Measurements from ENCODE around the gene CES4A.

Gene CES4A

DNA sequence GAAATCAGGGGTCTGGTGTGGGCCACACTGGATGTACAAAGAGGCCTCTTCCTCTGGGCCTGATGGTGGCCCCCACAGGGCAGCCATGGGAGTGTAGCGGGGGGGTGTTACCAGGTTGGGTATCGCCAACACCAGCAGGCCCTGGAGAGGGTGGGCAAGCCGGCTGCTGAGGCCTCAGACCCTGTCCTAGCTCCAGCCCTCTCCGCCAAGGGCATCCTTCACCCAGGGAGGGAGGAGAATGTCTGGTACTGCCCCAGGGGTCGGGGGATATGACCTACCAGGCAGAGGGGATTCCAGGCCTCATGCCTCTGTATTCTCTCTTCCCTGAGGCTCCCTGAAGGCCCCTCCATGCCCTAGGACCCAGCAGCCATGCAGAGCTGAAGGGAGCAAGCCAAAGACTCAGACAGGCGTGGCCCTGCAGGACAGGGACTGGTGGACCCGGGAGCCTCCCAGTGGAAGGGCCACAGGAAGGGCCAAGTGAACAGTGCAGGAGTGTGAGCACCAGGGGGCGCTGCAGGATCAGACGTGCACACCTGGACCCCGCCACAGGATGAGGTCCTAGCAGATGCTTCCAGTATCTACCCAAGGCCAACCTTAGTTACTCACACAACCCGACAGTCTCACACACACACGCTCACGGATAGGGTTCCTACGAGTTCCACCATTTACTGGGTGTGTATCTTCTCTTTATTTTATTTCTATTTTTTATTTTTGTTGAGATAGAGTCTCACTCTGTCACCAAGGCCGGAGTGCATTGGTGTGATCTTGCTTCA, 10.9 kb upstream of the CES4A start:
- peak overlapping the region; percentile 20 for H2AK5ac ChIP-seq (ENCODE audit: low read depth, low read length)
- H3K18ac ChIP-seq (ENCODE audit: low read length) = peak overlapping the region; percentile 20
- H2BK120ac ChIP-seq (ENCODE audit: low read depth, low read length) = peak overlapping the region; percentile 61
- H3K4ac ChIP-seq (ENCODE audit: low read length) = no peak overlapping the region
- H4K91ac ChIP-seq (ENCODE audit: low read depth, low read length, poor library complexity) = no peak overlapping the region
- H4K8ac ChIP-seq (ENCODE audit: low read depth, low read length) = no peak overlapping the region
- H2AFZ ChIP-seq (ENCODE audit: low read length) = peak overlapping the region; percentile 63
- no CpG with 5 or more reads among the region's 15 CpGs for WGBS, 2 donors (ENCODE audit: extremely low coverage in 2 of 2, insufficient read length in 2 of 2, insufficient replicate concordance in 1 of 2)
- peak; percentile 74 for DNase-seq (ENCODE audit: low spot score)
- H3K23ac ChIP-seq (ENCODE audit: low read depth, low read length, poor library complexity) = peak overlapping the region; percentile 5
- no peak overlapping the region for H2BK5ac ChIP-seq (ENCODE audit: low read length)
- no peaks in the 10 kb centered on the region for H3K79me1 ChIP-seq (ENCODE audit: low read depth, low read length)
- no peaks in the 10 kb centered on the region for H3K9me3 ChIP-seq (replicated peaks in 1 of 2; ENCODE audit: control insufficient read depth in 2 of 2, insufficient read depth in 1 of 2, low read depth in 1 of 2, low read length in 2 of 2)
- H3K9ac ChIP-seq (ENCODE audit: low read depth, low read length, poor library complexity) = no peak overlapping the region
- no peaks in the 10 kb centered on the region for H3K36me3 ChIP-seq (replicated peaks in 1 of 2; ENCODE audit: control insufficient read depth in 2 of 2, insufficient read depth in 2 of 2, low read length in 2 of 2)
- no peak overlapping the region for H2BK12ac ChIP-seq (ENCODE audit: low read length)
- peaks cover 3 to 10% of the 10 kb centered on the region in 2 donors for H3K4me1 ChIP-seq (ENCODE audit: control insufficient read depth in 2 of 2, insufficient read depth in 1 of 2, low read depth in 1 of 2, low read length in 2 of 2)
- H3K4me2 ChIP-seq (ENCODE audit: insufficient read depth, low read length, poor library complexity, severe bottlenecking) = no peak overlapping the region
- H3K14ac ChIP-seq (ENCODE audit: low read length) = no peak overlapping the region
- no peak overlapping the region for H3K27ac ChIP-seq (replicated peaks; ENCODE audit: low read length)
- H2BK15ac ChIP-seq (ENCODE audit: low read length) = no peak overlapping the region
- H3K27me3 ChIP-seq (ENCODE audit: control insufficient read depth in 3 of 3, insufficient read depth in 3 of 3, low read depth in 1 of 3, low read length in 3 of 3) = peaks cover 0 to 8% (median 6%) of the 10 kb centered on the region in 3 experiments
- no peak overlapping the region for H3K4me3 ChIP-seq (ENCODE audit: low read length in 2 of 2)

GRCh38 chr16:66979011-66979717, 9.2 kb upstream of the CES4A start:
- Histone ChIP-seq H3K27ac (replicated peaks; ENCODE audit: low read length) (no peak overlapping the region), H2AFZ (ENCODE audit: low read length) (no peak overlapping the region), H3K18ac (ENCODE audit: low read length) (no peak overlapping the region), H2BK15ac (ENCODE audit: low read length) (no peak overlapping the region), H3K27me3 (ENCODE audit: control insufficient read depth in 3 of 3, insufficient read depth in 3 of 3, low read depth in 1 of 3, low read length in 3 of 3) (peaks cover 0 to 9% (median 6%) of the 10 kb centered on the region in 3 experiments), H3K4ac (ENCODE audit: low read length) (no peak overlapping the region), H3K9ac (ENCODE audit: low read depth, low read length, poor library complexity) (no peak overlapping the region), H3K4me2 (ENCODE audit: insufficient read depth, low read length, poor library complexity, severe bottlenecking) (no peak overlapping the region), H4K91ac (ENCODE audit: low read depth, low read length, poor library complexity) (no peak overlapping the region), H3K9me3 (replicated peaks in 1 of 2; ENCODE audit: control insufficient read depth in 2 of 2, insufficient read depth in 1 of 2, low read depth in 1 of 2, low read length in 2 of 2) (no peaks in the 10 kb centered on the region), H3K79me1 (ENCODE audit: low read depth, low read length) (no peaks in the 10 kb centered on the region), H2AK5ac (ENCODE audit: low read depth, low read length) (no peak overlapping the region), H4K8ac (ENCODE audit: low read depth, low read length) (no peak overlapping the region), H3K36me3 (replicated peaks in 1 of 2; ENCODE audit: control insufficient read depth in 2 of 2, insufficient read depth in 2 of 2, low read length in 2 of 2) (no peaks in the 10 kb centered on the region), H2BK120ac (ENCODE audit: low read depth, low read length) (no peak overlapping the region), H3K23ac (ENCODE audit: low read depth, low read length, poor library complexity) (no peak overlapping the region), H3K4me1 (ENCODE audit: control insufficient read depth in 2 of 2, insufficient read depth in 1 of 2, low read depth in 1 of 2, low read length in 2 of 2) (peaks cover 3 to 10% of the 10 kb centered on the region in 2 donors), H2BK5ac (ENCODE audit: low read length) (no peak overlapping the region), H3K4me3 (ENCODE audit: low read length in 2 of 2) (peak overlapping the region in 1 of 2 donors; percentile 6), H3K14ac (ENCODE audit: low read length) (no peak overlapping the region), H2BK12ac (ENCODE audit: low read length) (no peak overlapping the region)
- DNase-seq (ENCODE audit: low spot score) = no peak
- no CpG with 5 or more reads among the region's 16 CpGs for WGBS, 2 donors (ENCODE audit: extremely low coverage in 2 of 2, insufficient read length in 2 of 2, insufficient replicate concordance in 1 of 2)

DNA sequence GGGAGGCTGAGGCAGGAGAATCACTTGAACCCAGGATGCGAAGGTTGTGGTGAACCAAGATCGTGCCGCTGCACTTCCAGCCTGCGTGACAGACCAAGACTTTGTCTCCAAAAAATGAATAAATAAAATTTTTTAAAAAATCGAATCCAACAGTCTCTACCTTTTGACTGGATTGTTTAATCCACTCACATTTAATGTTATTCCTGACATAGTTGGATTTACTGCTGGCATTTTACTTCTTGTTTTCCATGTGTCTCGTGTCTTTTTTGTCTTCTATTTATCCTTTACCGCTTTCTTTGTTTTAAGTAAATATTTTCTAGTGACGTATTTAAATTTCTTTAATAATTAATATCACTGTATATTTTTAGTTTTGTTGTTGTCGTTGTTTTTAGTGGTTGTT, 5.4 kb upstream of the CES4A start:
- DNase-seq (ENCODE audit: low spot score) = no peak
- no peaks in the 10 kb centered on the region for H3K79me1 ChIP-seq (ENCODE audit: low read depth, low read length)
- no peak overlapping the region for H3K4ac ChIP-seq (ENCODE audit: low read length)
- no peak overlapping the region for H4K8ac ChIP-seq (ENCODE audit: low read depth, low read length)
- H3K9ac ChIP-seq (ENCODE audit: low read depth, low read length, poor library complexity) = no peak overlapping the region
- H4K91ac ChIP-seq (ENCODE audit: low read depth, low read length, poor library complexity) = no peak overlapping the region
- H2AK5ac ChIP-seq (ENCODE audit: low read depth, low read length) = no peak overlapping the region
- no peak overlapping the region for H2BK120ac ChIP-seq (ENCODE audit: low read depth, low read length)
- no peak overlapping the region for H3K27ac ChIP-seq (replicated peaks; ENCODE audit: low read length)
- peaks cover 0 to 20% (median 6%) of the 10 kb centered on the region in 3 experiments for H3K27me3 ChIP-seq (ENCODE audit: control insufficient read depth in 3 of 3, insufficient read depth in 3 of 3, low read depth in 1 of 3, low read length in 3 of 3)
- no peaks in the 10 kb centered on the region for H3K36me3 ChIP-seq (replicated peaks in 1 of 2; ENCODE audit: control insufficient read depth in 2 of 2, insufficient read depth in 2 of 2, low read length in 2 of 2)
- H2BK5ac ChIP-seq (ENCODE audit: low read length) = no peak overlapping the region
- no peak overlapping the region for H2BK15ac ChIP-seq (ENCODE audit: low read length)
- no peaks in the 10 kb centered on the region for H3K4me1 ChIP-seq (ENCODE audit: control insufficient read depth in 2 of 2, insufficient read depth in 1 of 2, low read depth in 1 of 2, low read length in 2 of 2)
- H2BK12ac ChIP-seq (ENCODE audit: low read length) = no peak overlapping the region
- no CpG with 5 or more reads among the region's 9 CpGs for WGBS, 2 donors (ENCODE audit: extremely low coverage in 2 of 2, insufficient read length in 2 of 2, insufficient replicate concordance in 1 of 2)
- H3K9me3 ChIP-seq (replicated peaks in 1 of 2; ENCODE audit: control insufficient read depth in 2 of 2, insufficient read depth in 1 of 2, low read depth in 1 of 2, low read length in 2 of 2) = no peaks in the 10 kb centered on the region
- H3K23ac ChIP-seq (ENCODE audit: low read depth, low read length, poor library complexity) = no peak overlapping the region
- H3K18ac ChIP-seq (ENCODE audit: low read length) = no peak overlapping the region
- no peak overlapping the region for H2AFZ ChIP-seq (ENCODE audit: low read length)
- no peak overlapping the region for H3K4me3 ChIP-seq (ENCODE audit: low read length in 2 of 2)
- no peak overlapping the region for H3K4me2 ChIP-seq (ENCODE audit: insufficient read depth, low read length, poor library complexity, severe bottlenecking)
- H3K14ac ChIP-seq (ENCODE audit: low read length) = no peak overlapping the region

GRCh38 chr16:66984892-66985311, 3.5 kb upstream of the CES4A start:
- no peak overlapping the region for H4K91ac ChIP-seq (ENCODE audit: low read depth, low read length, poor library complexity)
- H3K4me2 ChIP-seq (ENCODE audit: insufficient read depth, low read length, poor library complexity, severe bottlenecking) = no peak overlapping the region
- H2AFZ ChIP-seq (ENCODE audit: low read length) = no peak overlapping the region
- H3K9me3 ChIP-seq (replicated peaks in 1 of 2; ENCODE audit: control insufficient read depth in 2 of 2, insufficient read depth in 1 of 2, low read depth in 1 of 2, low read length in 2 of 2) = peaks cover 0 to 2% of the 10 kb centered on the region in 2 donors
- no peak overlapping the region for H3K23ac ChIP-seq (ENCODE audit: low read depth, low read length, poor library complexity)
- no peak overlapping the region for H2BK12ac ChIP-seq (ENCODE audit: low read length)
- H4K8ac ChIP-seq (ENCODE audit: low read depth, low read length) = no peak overlapping the region
- H3K79me1 ChIP-seq (ENCODE audit: low read depth, low read length) = peaks cover 3% of the 10 kb centered on the region
- WGBS, 2 donors (ENCODE audit: extremely low coverage in 2 of 2, insufficient read length in 2 of 2, insufficient replicate concordance in 1 of 2) = no CpG with 5 or more reads among the region's 4 CpGs
- H3K4me1 ChIP-seq (ENCODE audit: control insufficient read depth in 2 of 2, insufficient read depth in 1 of 2, low read depth in 1 of 2, low read length in 2 of 2) = no peaks in the 10 kb centered on the region
- no peak overlapping the region for H2BK120ac ChIP-seq (ENCODE audit: low read depth, low read length)
- no peak overlapping the region for H3K9ac ChIP-seq (ENCODE audit: low read depth, low read length, poor library complexity)
- H3K4ac ChIP-seq (ENCODE audit: low read length) = no peak overlapping the region
- H2BK5ac ChIP-seq (ENCODE audit: low read length) = no peak overlapping the region
- H3K14ac ChIP-seq (ENCODE audit: low read length) = no peak overlapping the region
- no peak overlapping the region for H3K18ac ChIP-seq (ENCODE audit: low read length)
- H3K27me3 ChIP-seq (ENCODE audit: control insufficient read depth in 3 of 3, insufficient read depth in 3 of 3, low read depth in 1 of 3, low read length in 3 of 3) = peaks cover 0 to 31% (median 5%) of the 10 kb centered on the region in 3 experiments
- H2BK15ac ChIP-seq (ENCODE audit: low read length) = no peak overlapping the region
- H3K36me3 ChIP-seq (replicated peaks in 1 of 2; ENCODE audit: control insufficient read depth in 2 of 2, insufficient read depth in 2 of 2, low read length in 2 of 2) = no peaks in the 10 kb centered on the region
- H3K4me3 ChIP-seq (ENCODE audit: low read length in 2 of 2) = no peak overlapping the region
- no peak overlapping the region for H2AK5ac ChIP-seq (ENCODE audit: low read depth, low read length)
- no peak for DNase-seq (ENCODE audit: low spot score)
- no peak overlapping the region for H3K27ac ChIP-seq (replicated peaks; ENCODE audit: low read length)
